IMR-90 (cell line): ENCODE results near the gene PNCK. TPM values are rescaled to one million over a fixed set of nuclear protein-coding genes. Genes with fewer than 3 reads are reported as not detected.

Experiments used
- ATAC-seq: fragments of 200-7000 bp; cut with Tn5 transposase; 2 replicates; pipeline ENCODE4 v1.9.1; 2020; ENCODE audit warnings: low read depth, mild to moderate bottlenecking, moderate library complexity
- BruUV-seq: library from RNA; stranded (reverse); fragments of 400-500 nt; replicated peaks from 2 replicates; lab custom pipeline; 2021; lab: Mats Ljungman, UMichigan
- CTCF ChIA-PET: fragments of 300-600 bp; formaldehyde crosslinking; extraction: SDS; loops from one replicate; lab custom pipeline; 2021; ENCODE audit warnings: antibody characterized with exemption; lab: Yijun Ruan, JAX
- POLR2A ChIA-PET: fragments of 300-600 bp; sonication (Branson Sonifier 250); formaldehyde crosslinking; loops from one replicate; lab custom pipeline; 2022; ENCODE audit warnings: antibody characterized with exemption; ENCODE audit not compliant: unreplicated experiment; lab: Charles Lee
- DNase-seq: peaks from one replicate; pipeline ENCODE4 v3.0.0; 2013
- H2AFZ ChIP-seq: replicated peaks from 2 replicates; pipeline ENCODE3; 2013; ENCODE audit warnings: low read length, mild to moderate bottlenecking; ENCODE audit not compliant: poor library complexity
- H2AK5ac ChIP-seq: 2 replicates; pipeline ENCODE4 v1.6.1; 2013; ENCODE audit warnings: low read depth, low read length, inconsistent platforms
- H2AK9ac ChIP-seq: replicated peaks from 2 replicates; pipeline ENCODE3; 2013; ENCODE audit warnings: mild to moderate bottlenecking, low read depth, low read length, moderate library complexity; ENCODE audit not compliant: poor library complexity
- H2BK120ac ChIP-seq: 2 replicates; pipeline ENCODE4 v1.6.1; 2013; ENCODE audit warnings: low read depth, low read length, inconsistent platforms
- H2BK15ac ChIP-seq: 3 replicates; pipeline ENCODE4 v1.6.1; 2013; ENCODE audit warnings: low read depth, low read length, inconsistent platforms
- H2BK20ac ChIP-seq: 2 replicates; pipeline ENCODE4 v1.6.1; 2013; ENCODE audit warnings: low read depth, mild to moderate bottlenecking, inconsistent platforms, low read length, moderate library complexity
- H2BK5ac ChIP-seq: 2 replicates; pipeline ENCODE4 v1.6.1; 2013; ENCODE audit warnings: mild to moderate bottlenecking, low read depth, low read length, inconsistent platforms; ENCODE audit not compliant: poor library complexity, severe bottlenecking
- H3K14ac ChIP-seq: replicated peaks from 2 replicates; pipeline ENCODE4 v1.6.1; 2013; ENCODE audit warnings: low read depth, low read length, inconsistent platforms
- H3K18ac ChIP-seq: 2 replicates; pipeline ENCODE4 v1.6.1; 2013; ENCODE audit warnings: low read depth, low read length, control low read depth
- H3K23ac ChIP-seq: 2 replicates; pipeline ENCODE4 v1.6.1; 2013; ENCODE audit warnings: low read depth, low read length, inconsistent platforms
- H3K27ac ChIP-seq: 2 replicates; pipeline ENCODE4 v1.5.1; 2013; ENCODE audit warnings: mild to moderate bottlenecking, control low read depth, low read length; ENCODE audit not compliant: insufficient read depth
- H3K27me3 ChIP-seq: 2 replicates; pipeline ENCODE4 v1.6.1; 2013; ENCODE audit warnings: low read length; ENCODE audit not compliant: control insufficient read depth, insufficient read depth
- H3K36me3 ChIP-seq: 2 replicates; pipeline ENCODE4 v1.6.1; 2013; ENCODE audit warnings: low read length, mixed read lengths; ENCODE audit not compliant: control insufficient read depth, insufficient read depth
- H3K4ac ChIP-seq: 2 replicates; pipeline ENCODE4 v1.6.1; 2013; ENCODE audit warnings: low read depth, low read length, inconsistent platforms
- H3K4me1 ChIP-seq: 2 replicates; pipeline ENCODE4 v1.6.1; 2013; ENCODE audit warnings: low read length, mixed read lengths; ENCODE audit not compliant: control insufficient read depth, insufficient read depth
- H3K4me2 ChIP-seq: 2 replicates; pipeline ENCODE4 v1.6.1; 2013; ENCODE audit warnings: low read depth, mild to moderate bottlenecking, control low read depth, low read length, moderate library complexity
- H3K4me3 ChIP-seq: 2 replicates; pipeline ENCODE4 v1.5.1; 2013; ENCODE audit warnings: low read depth, mild to moderate bottlenecking, control low read depth, low read length, moderate library complexity; ENCODE audit not compliant: insufficient read depth
- H3K56ac ChIP-seq: 2 replicates; pipeline ENCODE4 v1.6.1; 2013; ENCODE audit warnings: low read length, inconsistent platforms; ENCODE audit not compliant: insufficient read depth; ENCODE audit errors: extremely low read depth
- H3K79me1 ChIP-seq, 2 experiments: 2 replicates each; pipeline ENCODE4 v1.6.1; 2013; ENCODE audit warnings: low read length in 2 of 2, inconsistent platforms in 1 of 2, low read depth in 1 of 2
- H3K9ac ChIP-seq: 2 replicates; pipeline ENCODE4 v1.6.1; 2013; ENCODE audit warnings: low read depth, low read length, control low read depth
- H3K9me1 ChIP-seq: 2 replicates; pipeline ENCODE4 v1.6.1; 2013; ENCODE audit warnings: low read length, inconsistent platforms; ENCODE audit not compliant: insufficient read depth
- H3K9me3 ChIP-seq: 2 replicates; pipeline ENCODE4 v1.6.1; 2013; ENCODE audit warnings: low read length; ENCODE audit not compliant: control insufficient read depth, insufficient read depth
- H4K20me1 ChIP-seq: 2 replicates; pipeline ENCODE4 v1.6.1; 2013; ENCODE audit warnings: low read length, inconsistent platforms; ENCODE audit not compliant: insufficient read depth
- H4K5ac ChIP-seq: 2 replicates; pipeline ENCODE4 v1.6.1; 2013; ENCODE audit warnings: mild to moderate bottlenecking, low read depth, low read length, control low read depth
- H4K8ac ChIP-seq, 2 experiments: 2 replicates each; pipeline ENCODE4 v1.6.1; 2013; ENCODE audit warnings: low read depth in 2 of 2, low read length in 2 of 2, control low read depth in 1 of 2, inconsistent platforms in 1 of 2
- H4K91ac ChIP-seq: 2 replicates; pipeline ENCODE4 v1.6.1; 2013; ENCODE audit warnings: low read depth, low read length, inconsistent platforms; ENCODE audit not compliant: insufficient read depth
- CTCF ChIP-seq: conservative IDR thresholded peaks from 2 replicates; pipeline ENCODE4 v1.5.1; 2012; ENCODE audit warnings: mild to moderate bottlenecking, low read depth, low read length, improper control_type of control experiment
- MXI1 ChIP-seq: IDR thresholded peaks from 2 replicates; pipeline ENCODE4 v1.6.1; 2012; ENCODE audit warnings: low read depth, mild to moderate bottlenecking, low read length, moderate library complexity, borderline replicate concordance
- RAD21 ChIP-seq: IDR thresholded peaks from 2 replicates; pipeline ENCODE4 v1.6.1; 2012; ENCODE audit warnings: low read length, improper control_type of control experiment
- RFX5 ChIP-seq: IDR thresholded peaks from 2 replicates; pipeline ENCODE4 v1.8.0; 2012; ENCODE audit warnings: low read depth, mild to moderate bottlenecking, low read length, moderate library complexity
- WGBS, 2 experiments: methylation state at CpG; one replicate each; pipeline versions ENCODE4 v1.1.5 to v1.1.7; 2013; ENCODE audit warnings: missing lambda C conversion rate in 2 of 2; ENCODE audit not compliant: insufficient read length in 1 of 2; ENCODE audit errors: extremely low coverage in 2 of 2; 5-methylcytosine and 5-hydroxymethylcytosine counted together
- dilution Hi-C: fragments of 300-500 bp; cut with HindIII; formaldehyde crosslinking; loops from one replicate; pipeline ENCODE4 v1.14.3; 2018; ENCODE audit warnings: low sequenced_read_pairs; ENCODE audit not compliant: unreplicated experiment
- in situ Hi-C: fragments of 300-500 bp; cut with MboI; formaldehyde crosslinking; loops from 3 replicates; pipeline ENCODE4 v1.14.3; 2019; ENCODE audit warnings: low sequenced_read_pairs, inconsistent platforms, mixed read lengths
- intact Hi-C: fragments of 100-400 bp; cut with micrococcal nuclease; formaldehyde crosslinking; loops from 2 replicates; pipeline ENCODE4 v1.10.0; 2022
- polyA plus RNA-seq, 3 experiments: library from polyadenylated mRNA; depleted of rRNA; stranded (reverse); fragments of >200 nt; gene quantifications; 2 replicates each; pipeline ENCODE4 v1.2.3, GENCODE V29; 2012; ENCODE audit warnings: low replicate concordance in 1 of 3
- total RNA-seq: library from RNA; depleted of rRNA; stranded (reverse); fragments of >200 nt; gene quantifications from 2 replicates; pipeline ENCODE4 v1.2.3, GENCODE V29; 2012

PNCK gene
- total and polyA plus RNA-seq, 2 of the 4 experiments (the other 2 are of a cell fraction) = 0.18 to 0.22 TPM

GRCh38 chrX:153636716-153637115, 36.9 kb downstream of the PNCK start (continued):
- no peak for TF ChIP-seq RAD21

- dilution Hi-C loops = no loop called here
- Histone ChIP-seq H2BK5ac (no peak overlapping the region), H3K36me3 (no peaks in the 10 kb centered on the region), H3K79me1 (no peaks in the 10 kb centered on the region), H3K27me3 (peaks cover 25% of the 10 kb centered on the region; the same call in 1 of the 2 replicates), H3K18ac (no peak overlapping the region), H3K56ac (no peak overlapping the region), H3K4me3 (no peak overlapping the region), H3K9me1 (no peaks in the 10 kb centered on the region), H3K9me3 (peaks cover 11% of the 10 kb centered on the region), H4K20me1 (no peaks in the 10 kb centered on the region), H3K27ac (no peak overlapping the region), H3K23ac (no peak overlapping the region), H3K4me1 (no peaks in the 10 kb centered on the region), H2AFZ (no peak overlapping the region), H2AK9ac (no peak overlapping the region), H2BK15ac (no peak overlapping the region), H4K5ac (no peak overlapping the region), H4K91ac (no peak overlapping the region), H2BK120ac (no peak overlapping the region), H4K8ac (no peak overlapping the region), H3K4me2 (no peak overlapping the region), H3K14ac (no peak overlapping the region), H2AK5ac (no peak overlapping the region), H3K9ac (no peak overlapping the region), H3K4ac (no peak overlapping the region), H2BK20ac (no peak overlapping the region)
- WGBS, 2 experiments = 69% methylated on average over 8 of the region's 21 CpGs; no CpG with 5 or more reads in 1 of the 2 experiments
- POLR2A ChIA-PET = no interaction called here
- TF ChIP-seq RFX5 = no peak
- no peak for TF ChIP-seq MXI1
- peak; percentile 32; the same call in 1 of the 2 replicates for TF ChIP-seq CTCF
- CTCF ChIA-PET = no interaction called here
- no TSS peak for BruUV-seq
- ATAC-seq (no peak), DNase-seq (no peak)
- intact Hi-C loops = no loop called here
- in situ Hi-C loops = no loop called here
These were observed 37.6 kb downstream of the PNCK start for GRCh38 chrX:153635788-153636668.
